ENCODE data around the gene AGAP3.

AGAP3 gene

DNA sequence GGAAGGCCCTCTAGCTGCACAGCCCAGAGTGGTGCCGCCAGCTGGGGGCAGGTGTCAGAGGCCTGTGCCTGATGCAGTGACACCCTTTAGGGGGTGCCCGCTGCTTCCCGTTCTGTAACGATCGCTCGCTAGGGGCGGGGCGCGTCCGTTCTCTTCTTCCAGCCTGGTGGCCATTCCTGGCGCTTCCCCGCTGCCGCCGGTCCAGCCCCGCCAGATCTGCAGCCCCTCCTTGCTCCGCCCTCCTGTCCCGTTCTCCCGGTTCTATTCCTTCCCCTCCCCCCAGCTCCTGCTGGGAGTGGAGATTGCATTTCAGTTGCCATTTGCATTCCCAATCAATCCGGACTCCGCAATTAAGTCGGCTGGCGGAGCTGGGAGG is 39.2 kb downstream of the AGAP3 start:
- no peak for DNase-seq

DNA sequence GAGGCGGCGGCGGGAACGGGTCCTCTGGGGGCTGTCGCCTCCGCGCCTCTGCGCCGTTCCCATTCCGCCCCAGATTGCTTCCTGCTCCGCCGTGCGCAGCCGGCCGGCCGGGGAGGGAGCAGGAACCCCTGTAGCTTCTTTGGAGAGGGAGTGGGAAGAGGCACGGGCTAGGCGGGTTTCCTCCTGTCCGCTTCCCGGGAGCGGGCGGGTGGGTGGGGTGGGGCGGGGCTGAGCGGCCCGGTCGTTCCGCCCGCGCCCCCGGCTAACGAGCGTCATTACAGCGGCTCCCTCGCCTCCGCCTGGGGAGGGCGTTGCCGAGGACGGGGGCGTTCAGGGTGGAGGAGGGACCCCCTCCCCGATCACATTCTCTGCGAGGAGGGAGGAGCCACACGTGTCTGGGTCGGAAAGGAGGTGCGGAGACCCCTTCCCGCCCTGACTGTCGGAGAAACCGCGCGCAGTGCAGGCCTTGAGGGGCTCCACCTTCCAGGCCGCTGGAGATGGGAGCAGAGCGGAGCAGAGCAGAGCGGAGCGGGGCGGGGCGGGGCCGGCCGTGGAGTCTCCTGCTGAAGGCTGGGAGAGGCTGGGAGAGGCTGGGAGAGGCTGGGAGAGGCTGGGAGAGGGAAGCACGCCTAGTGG is 39.7 kb downstream of the AGAP3 start:
- no peak for DNase-seq

DNA sequence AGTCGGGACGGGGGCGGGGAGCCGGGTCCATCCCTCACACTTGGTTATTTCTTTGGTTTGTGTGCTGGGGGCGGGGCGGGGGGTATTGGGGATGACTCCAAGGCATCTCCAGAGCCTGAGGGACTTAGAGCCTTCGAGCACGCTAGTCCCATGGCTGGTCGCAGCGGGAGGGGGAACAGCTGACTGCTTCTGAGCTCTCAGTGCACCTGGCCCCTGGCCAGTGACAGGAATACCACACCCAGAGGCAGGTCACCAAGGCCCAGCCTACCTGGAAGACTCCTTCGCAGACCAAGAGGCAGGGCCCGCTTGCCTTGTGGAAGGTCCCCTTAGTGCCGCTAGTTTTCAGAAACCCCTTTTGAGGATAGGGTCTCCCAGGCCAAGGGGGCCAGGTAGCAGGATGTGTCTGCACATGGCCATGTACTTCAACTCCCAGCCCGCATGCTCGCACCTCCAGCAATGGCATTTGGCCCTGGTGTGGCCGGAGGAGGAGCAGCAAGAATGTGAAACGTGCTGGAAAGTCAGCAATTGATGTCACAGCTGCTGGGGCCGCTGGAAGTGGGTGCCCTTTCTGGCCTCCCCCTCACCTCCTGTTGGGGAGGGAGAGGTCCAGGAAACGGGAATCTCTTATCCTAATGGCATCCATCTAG is 40.3 kb downstream of the AGAP3 start:
- DNase-seq: no peak

DNA sequence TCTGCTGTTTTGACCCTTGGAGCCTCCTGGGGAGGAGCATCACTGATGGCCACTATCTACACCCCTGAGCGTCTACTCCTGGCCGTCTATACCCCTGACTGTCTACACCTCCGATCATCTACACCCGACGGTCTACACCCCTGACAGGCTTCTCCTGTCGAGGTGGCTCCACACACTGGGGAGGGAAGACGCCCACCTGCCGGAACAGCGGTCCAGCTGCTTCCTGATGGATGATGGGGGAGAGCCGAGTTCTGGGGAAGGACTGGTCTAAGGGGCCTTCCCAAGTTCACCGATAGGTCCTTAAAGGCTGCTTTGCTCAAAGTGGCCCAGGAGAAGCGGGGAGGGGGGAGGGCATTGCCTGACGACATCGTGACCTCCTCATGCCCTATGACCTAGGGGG is 41.9 kb downstream of the AGAP3 start:
- no peak for DNase-seq

DNA sequence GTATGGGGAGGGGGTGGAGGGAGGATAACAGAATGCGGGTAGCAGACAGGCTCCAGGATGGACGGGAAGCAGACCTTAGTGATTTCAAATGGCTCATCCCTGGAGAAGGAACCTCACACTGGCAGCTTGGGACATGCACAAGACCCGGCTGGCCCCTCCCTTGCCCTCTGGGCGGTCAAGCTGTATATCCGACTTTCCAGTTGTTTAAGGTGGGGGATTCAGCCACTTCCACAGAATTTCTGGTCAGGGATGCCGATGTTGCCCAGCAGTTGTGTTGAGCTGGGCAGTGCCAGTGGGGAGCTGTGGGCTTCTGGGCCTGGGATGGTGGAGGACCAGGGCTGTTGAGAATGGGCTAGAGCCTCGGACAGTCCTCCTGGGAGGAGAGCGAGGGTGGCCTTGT is 42.4 kb downstream of the AGAP3 start:
- no peak for DNase-seq

DNA sequence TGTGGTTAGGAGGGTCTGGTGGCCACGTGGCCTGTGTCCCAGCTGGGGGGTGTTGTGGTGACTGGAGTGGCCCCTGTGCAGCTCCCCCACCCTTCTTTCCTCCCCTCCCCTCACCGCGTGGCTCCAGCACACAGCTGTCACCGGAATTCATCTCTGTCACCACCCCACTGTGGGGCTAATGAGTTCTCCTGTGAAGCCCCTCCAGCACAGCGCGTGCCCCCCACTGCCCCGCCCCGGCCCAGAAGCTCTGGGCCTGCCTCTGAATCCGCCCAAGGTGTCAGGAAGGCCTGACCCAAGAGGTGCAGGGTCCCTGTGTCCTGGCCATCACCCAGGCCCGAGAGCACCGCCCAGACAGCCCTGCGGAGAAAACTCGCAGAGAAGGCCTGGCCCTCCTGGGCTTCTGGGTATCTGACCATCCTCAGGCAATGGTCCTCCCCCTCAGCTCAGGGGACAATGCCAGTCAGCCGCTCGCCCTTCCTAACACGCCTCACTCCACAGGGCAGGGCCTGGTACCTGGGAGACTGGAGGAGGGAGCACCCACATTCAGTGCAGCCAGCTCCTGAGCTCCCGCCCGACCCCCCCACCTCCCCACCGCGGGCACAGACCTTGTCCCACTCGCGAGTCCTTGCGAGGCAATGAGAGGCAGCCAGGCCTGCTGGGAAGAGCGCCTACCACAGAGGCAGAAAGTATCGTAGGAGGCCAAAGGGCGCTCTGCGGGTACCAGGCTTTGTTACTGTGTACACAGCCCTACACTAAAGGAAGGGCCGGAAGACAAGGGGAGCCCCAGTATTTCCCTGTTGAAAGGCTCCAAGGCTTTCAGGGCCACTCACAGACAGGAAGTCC is 43.1 kb downstream of the AGAP3 start:
- DNase-seq: no peak

DNA sequence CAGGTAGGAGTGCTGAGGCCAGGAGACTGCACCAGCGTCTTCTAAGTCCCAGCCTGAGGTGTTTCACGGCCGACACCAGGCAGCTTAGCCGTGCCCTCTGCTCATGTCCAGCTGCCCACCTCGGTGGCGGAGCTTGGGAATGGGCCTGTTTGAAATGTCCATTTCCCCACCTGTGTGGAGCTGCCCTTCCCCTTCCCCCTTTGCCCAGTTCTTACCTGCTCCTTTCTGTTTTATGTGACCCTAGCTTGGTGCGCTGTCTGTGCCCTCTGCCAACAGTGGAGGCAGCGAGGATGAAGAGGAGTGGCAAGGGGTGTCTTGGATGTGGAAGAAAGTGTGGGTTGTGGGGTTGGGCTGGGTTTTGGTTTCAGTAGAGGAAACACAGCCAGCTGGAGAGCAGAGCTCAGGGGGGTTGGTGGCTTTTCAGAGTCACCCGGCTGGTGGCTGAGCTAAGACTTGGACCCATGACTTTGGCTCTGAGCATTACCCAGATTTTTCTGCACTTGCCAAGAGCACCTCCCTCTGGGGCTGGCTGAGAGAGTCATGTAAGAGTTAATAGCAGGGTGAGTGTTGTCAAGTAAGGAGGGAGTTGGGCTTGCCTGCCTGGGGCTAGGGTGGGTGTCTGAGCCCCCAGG is 43.8 kb downstream of the AGAP3 start:
- DNase-seq: no peak

DNA sequence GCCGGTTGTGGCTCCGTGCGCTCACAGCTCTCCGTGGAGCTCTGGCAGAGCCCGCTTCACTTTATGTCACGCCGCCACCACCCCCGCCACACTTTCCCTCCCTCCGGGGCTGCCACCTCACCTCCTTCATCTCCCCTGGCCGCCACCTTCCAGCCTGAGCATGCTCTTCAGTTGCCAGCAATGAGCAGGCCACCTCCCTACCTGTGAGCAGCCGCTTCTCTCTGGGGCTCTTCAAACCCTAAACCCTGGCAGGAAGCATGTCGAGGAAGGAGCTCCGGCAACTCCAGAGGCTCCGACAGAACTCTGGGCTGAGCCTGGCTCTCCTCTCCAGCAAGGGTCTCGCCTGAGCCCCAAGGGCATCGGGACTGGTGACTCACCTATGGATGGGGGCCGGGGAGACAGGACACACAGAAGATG is 44.5 kb downstream of the AGAP3 start:
- DNase-seq: no peak

DNA sequence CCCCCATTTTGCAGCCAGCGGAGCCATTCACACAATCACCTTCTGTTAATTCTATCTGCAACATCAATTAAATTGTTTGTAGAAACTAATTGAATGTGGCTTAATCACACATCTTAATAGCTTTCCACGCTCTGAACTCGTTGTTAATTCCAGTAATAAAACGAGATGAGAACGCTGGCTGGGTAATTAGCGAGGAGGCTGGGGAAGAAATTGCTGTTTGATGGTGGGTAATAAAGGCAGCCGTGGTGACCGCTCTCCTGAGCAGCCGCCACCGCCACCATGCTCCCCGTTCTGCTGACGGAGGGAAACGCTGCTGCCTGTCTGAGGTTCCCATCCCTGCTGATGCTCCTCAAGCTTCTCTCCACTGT is 44.9 kb downstream of the AGAP3 start:
- no peak for DNase-seq

DNA sequence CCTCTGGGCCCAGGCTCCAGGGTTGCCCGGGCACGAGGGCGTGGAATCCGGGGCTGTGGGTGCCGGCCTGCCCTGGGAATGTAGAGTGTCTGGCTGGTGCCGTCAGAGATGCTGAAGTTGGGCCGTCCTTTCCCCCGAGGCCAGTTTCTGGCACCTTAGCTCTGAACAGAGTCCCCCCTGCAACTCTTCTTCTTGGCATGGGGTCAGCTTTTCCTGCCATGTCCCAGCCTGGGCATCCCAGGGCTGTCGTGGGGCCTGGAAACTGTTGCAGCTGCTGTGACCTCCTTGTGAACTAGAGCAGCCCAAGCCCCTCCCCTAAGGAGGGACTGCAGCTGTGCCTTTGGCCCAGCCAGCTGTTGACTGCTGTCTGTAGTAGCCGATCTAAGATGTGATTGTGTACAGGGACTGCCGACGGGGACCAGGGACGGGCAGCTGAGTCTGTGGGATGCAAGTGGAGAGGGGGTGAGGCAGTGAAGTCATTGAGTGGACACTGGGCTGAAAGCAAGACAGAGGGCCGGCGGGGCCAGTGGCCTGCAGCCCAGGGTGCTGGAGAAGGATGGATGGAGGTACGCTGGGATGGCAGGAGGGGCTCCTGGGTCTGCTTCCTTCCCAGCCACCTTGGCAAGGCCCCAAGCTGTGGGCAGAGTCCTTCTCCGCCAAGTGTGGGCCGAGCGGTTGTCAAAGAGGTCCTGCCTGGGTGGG is 45.5 kb downstream of the AGAP3 start:
- no peak for DNase-seq

DNA sequence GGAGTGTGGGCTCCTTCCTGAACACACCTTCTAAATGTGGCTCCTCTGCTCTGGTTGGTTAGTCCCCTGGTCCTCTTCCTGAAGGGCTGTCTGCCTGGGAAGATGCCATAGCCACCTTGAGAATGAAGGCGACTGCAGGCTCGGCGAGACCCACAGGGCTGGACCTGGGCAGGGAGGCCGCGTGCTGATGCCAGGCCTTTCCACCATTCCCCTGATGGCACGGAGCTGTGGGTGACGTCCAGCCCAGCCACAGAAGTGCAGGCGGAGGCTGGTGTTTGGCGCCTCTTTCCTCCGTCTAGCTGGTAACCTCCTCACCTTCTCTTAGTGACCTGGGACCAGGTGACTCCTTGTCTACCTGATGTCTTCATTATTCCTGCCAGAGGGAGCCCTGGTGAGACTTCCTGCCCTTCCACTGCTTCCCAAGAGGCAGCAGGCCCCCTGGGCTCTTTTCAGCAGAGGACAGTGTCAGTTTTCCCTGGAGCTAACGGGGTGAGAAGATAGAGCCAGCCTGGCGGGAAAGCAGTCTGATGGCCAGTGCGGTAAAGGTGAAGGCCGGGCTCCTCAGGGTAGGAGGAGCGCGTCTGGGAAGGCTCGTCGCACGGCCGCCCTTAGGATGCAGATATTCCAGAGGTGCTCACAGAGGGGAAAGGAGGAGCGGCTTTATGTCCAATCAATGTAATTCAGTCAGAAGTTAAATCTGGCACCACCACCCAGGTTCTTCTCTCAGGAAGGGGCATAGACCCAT is 46.4 kb downstream of the AGAP3 start:
- no peak for DNase-seq

DNA sequence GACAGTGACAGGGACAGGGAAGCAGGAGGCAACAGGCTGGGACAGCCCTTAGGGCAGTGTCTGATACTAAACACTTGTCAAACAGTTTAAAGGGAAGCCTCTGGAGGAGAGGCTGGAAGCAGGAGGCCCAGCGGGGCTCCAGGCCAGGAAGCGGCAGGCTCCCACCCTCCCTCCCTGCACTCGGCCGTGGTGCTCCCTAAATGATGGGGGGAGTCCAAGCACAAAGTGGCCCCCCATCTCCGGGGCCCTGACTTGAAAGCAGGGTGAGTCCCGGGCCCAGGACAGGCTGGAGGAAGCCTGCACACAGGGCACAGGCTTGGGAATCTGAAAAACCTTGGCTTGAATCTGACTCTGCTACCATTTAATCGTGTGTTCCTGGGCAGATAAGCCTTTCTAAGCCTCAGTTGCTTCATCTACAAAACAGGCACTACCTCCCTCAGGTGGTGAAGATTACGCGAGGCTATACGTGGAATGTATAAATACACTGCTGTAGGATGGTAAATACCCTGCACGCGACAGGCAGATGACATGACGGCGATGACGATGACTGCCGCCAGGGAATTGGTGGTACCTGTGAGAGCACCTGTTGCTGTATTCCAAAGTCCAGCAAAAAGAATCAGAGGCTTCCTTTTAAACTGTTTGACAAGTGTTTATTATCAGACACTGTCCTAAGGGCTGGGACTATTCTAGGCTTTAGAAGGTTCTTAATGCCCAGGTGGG is 47.2 kb downstream of the AGAP3 start:
- no peak for DNase-seq

DNA sequence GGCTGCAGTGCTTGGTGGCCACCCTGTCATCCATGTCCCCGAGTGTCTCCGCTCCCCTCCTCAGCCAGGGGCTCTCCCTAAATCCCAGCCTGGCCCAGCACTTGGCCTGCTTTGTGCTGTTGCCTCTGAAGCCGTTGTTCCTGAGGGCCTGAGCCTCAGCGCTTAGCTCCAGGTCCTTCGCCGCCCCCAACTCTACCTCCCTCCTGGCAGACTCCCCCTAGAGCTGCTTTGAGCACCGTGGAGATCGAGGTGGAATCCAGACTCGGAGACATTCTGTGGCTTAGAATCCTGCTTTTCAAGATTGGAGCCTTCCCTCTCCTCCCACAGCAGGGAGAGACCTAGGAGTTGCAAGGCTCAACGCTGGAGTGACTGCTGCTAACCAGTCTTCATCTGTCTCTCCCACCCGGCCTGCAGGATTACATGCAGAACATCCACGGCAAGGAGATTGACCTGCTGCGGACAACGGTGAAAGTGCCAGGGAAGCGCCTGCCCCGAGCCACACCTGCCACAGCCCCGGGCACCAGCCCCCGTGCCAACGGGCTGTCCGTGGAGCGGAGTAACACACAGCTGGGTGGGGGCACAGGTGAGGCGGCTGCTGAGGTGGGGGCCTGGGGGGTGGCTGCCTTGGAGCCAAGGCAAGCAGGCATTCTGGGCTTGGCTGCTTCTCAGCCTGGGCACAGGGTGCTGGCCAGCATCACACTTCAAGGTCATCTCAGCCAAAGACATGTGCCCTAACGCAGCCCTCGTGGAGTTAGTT is 47.9 kb downstream of the AGAP3 start:
- DNase-seq: no peak

DNA sequence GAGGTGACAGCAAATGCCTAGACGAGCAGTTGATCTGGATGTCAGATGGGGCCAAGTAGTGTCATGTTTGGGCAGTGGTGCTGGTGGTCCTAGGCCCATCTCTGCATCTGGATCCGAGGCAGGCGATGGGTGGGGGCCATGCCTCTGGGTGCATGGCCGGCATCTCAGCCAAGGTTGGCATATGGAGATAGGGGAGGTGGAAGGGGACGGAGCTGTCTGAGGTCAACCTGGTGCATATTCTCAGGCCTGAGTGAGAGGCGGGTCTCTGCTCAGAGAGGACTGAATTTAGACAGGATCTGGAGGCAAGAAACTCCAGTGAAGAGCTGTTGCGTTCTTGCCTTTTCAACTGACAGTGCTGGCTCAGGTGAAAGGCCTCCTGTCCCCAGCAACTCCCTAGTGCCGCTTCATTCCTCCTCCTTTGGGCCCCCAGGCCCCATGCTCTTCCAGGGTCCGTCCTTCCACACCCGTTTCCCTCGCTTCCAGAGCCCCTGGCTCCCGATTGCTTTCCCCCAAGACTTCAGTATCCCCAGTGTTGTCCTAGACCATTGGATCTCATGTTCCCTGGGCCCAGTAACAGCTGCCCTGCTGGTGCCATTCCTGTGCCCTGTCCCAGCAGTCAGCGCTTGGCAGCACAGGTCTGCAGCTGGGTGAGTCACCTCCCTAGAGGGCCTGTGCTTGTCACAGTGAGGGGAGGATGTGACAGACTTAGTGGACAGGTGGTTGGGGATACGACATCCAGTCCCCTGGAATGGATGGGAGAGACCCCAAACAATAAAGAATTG is 48.7 kb downstream of the AGAP3 start:
- DNase-seq: no peak

DNA sequence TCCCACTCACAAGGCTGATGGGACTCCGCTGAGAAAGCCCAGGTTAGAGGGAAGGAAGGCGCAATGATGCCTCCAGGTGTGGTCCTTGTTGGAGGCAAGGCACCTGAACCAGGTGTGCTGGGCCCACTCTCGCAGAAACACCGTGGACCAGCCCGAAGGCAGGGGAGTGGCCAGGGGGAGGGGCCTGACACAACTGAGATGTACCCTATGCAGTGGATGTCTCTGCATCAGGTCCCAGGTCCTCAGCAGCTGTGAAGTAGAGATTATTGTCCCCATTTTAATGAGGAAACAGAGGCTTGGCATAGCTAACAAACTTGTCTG is 49.2 kb downstream of the AGAP3 start:
- no peak for DNase-seq

DNA sequence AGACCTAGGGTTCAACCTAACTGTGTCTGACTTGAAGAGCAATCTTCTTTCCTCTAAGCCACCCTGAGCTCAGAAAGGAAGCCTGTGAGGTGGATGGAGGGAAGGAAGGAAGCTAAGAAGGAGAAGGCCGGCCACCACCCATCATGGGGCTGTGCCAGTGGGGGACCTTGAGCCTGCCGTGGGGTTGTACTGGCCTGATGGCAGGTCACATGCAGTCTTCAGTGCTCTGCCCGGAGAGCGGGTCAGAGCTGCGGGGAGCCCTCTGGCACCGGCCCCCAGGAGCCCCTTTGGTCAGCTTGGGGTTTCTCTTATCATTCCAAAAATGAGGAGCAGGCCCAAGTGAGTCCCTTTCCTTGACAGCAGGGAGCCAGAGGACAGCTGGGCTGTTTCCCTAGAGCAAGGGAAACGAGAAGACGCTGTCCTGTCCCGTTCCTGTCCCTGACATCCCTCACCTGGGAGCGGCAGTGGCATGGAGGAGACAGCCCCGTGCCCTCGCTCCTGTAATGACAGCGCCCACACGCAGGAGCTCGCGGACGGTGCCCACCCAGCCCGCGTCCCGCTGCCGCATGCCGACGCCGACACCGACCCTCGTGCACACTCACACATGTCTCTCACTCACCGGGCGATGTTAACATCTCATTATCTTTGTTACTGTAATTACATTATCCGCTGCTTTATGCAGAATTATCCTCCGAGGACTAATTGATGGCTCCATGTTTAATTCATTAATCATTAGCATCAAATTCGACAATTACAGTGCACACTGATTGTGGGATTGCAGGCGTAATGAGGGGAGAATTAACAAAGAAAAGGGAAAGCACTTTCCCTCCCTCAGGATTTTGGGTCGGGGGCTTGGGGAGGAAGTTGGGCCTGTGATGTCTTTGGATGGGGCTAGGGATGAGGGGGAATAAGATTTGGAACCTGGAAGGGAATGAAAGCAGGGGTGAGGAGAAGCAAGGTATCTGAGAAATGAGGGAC is 49.9 kb downstream of the AGAP3 start:
- no peak for DNase-seq

DNA sequence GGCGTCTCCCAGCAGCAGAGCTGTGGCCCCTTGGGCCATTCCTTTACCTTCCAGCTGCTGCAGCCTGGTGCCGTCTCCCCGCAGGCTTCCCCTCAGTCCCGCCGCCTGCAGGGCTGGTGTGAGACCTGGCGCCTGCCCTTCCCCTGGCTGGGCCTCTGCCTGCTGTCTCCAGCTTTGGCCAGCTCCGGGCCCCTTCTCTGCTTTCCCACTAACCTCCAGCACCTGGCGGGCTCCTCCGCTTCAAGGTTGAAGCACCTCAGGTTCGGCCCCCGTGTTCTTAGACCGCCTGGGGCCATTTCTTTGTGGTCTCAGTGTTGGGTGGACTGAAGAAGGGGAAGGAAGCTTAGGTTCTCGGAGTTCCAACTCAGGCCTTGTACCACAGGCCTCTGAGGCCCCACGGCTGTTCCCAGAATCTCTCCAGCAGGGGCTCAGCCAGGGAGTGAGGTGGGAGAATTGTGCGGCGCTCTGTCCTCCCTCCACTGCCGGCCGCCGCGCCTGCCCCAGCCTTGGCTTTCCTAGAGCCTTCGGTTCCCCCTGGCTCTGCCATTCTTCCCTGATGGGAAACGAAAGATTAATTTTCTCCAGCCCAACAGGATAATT is 50.9 kb downstream of the AGAP3 start:
- no peak for DNase-seq

DNA sequence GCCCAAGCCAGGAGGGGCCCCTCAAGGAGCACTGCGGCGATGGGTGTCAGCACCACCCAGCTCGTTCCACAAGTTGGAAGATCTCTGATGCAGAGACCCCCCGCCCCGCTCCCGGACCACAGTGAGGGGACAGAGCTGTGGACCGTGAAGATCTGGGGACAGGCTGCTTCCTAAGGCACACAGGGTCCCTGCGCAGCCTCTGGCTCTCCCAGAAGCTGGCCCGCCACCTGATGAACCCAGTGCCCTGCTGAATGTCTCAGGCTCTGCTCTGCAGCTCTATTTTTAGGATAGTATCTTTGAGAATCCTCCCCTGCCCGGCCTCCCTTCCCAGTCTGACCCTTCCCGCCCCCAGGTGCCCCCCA is 51.5 kb downstream of the AGAP3 start:
- DNase-seq: no peak

All from amniotic stem cell (primary cell).